GM12891 (cell line): ENCODE data around the gene RRAS2.

Source experiments
- DNase-seq: peaks from one replicate; pipeline ENCODE4 v3.0.0; 2011; ENCODE audit warnings: low spot score; ENCODE audit not compliant: insufficient read length
- FAIRE-seq: peaks from 2 replicates; lab custom pipeline; 2011; peaks lifted over from hg19 to GRCh38; lab: Jason Lieb, UNC
- PAX5 ChIP-seq: IDR thresholded peaks from 2 replicates; pipeline ENCODE4 v1.6.1; 2011; ENCODE audit warnings: low read length, moderate library complexity, mild to moderate bottlenecking; ENCODE audit not compliant: insufficient read depth, severe bottlenecking
- POLR2A ChIP-seq: IDR thresholded peaks from 2 replicates; pipeline ENCODE4 v1.6.1; 2011; ENCODE audit warnings: low read depth, low read length, control low read depth
- POLR2AphosphoS5 ChIP-seq: IDR thresholded peaks from 2 replicates; pipeline ENCODE4 v1.6.1; 2011; ENCODE audit warnings: low read depth, low read length, control low read depth
- POU2F2 ChIP-seq: IDR thresholded peaks from 2 replicates; pipeline ENCODE4 v1.6.1; 2011; ENCODE audit warnings: low read depth, mild to moderate bottlenecking, control low read depth, low read length, moderate library complexity
- SPI1 ChIP-seq: IDR thresholded peaks from 2 replicates; pipeline ENCODE4 v1.6.1; 2011; ENCODE audit warnings: low read depth, low read length, control low read depth
- TAF1 ChIP-seq: IDR thresholded peaks from 2 replicates; pipeline ENCODE4 v1.6.1; 2011; ENCODE audit warnings: low read depth, low read length, control low read depth

Gene RRAS2

DNA sequence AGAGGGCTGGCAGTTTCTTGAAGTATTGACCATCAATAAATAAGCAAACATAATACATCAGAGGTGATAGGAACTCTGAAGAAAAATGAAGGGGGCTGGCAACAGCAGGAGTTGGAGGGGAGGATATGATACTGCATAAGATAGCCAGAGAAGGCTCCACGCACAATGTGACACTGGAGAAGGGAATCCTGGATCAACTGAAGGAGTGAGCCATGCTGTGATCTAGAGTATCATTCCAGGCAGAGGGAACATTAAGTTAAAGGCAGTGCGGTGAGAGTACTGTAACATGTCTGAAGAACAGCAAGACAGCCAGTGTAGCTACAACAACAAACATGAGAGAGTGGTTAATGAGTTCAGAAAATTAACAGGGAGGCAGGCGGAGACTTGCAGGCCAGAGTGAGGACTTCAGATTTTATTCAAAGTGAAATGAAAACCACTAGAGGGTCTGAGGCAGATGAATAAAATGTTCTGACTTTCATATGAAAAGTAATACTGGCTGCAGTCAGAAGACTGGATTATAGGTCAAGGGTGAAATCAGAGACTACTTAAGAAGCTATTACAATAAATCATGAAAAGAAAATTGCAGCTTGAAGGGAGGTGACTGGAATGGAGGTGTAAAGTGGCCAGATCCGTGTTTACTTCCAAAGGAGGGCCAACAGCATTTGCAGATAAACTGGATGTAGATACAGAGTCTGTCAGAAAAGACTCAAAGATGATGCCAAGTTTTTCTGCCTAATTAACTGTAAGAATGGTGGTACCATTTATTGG, 49.4 kb downstream of the RRAS2 start:
- no peak for FAIRE-seq
- TF ChIP-seq SPI1 (no peak), POLR2A (no peak), PAX5 (no peak), TAF1 (no peak), POU2F2 (no peak)
- DNase-seq: no peak

GRCh38 chr11:14308897-14309387, 50.0 kb downstream of the RRAS2 start:
- TF ChIP-seq SPI1 (peak; percentile 88), TAF1 (no peak)
- FAIRE-seq: peak; percentile 5
- DNase-seq: no peak

DNA sequence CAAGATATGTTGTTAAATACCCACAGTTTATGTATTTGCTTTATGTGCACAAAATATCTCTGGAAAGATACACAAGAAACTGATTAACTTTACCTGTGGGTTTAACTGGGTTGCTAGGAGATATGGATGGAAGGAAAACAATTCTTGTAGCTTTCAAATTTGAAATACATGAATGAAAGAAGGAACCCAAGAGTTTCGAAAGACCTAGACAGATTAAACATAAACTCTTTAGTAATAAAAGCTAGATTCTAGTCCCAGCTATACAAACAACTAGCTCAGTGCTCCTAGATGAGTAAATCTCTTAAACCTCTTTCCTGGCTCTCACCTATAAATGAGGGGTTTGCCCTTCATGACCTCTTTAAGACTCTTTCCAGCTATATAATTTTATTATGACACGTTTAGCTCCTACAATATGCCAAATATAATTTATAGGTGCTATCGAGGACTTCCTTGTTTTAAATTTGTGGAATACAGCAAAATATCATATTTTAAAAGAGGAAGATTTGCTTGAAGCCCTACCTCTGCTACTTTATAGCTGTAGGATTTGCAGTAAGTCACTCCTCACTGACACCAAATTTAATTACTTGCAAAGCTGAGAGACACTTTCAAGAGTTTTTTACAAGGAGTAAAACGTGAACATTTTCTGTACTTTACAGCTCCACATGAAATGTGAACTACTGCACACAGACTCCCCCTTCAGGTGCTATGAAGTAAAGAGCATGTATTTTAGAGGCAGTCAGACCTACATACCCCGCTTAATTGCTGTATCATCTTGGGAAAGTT, 50.7 kb downstream of the RRAS2 start:
- DNase-seq (no peak), FAIRE-seq (peak; percentile 26)
- TF ChIP-seq POLR2A (no peak), PAX5 (no peak), POLR2AphosphoS5 (no peak), POU2F2 (no peak), TAF1 (no peak), SPI1 (no peak)

GRCh38 chr11:14306481-14306880, 52.5 kb downstream of the RRAS2 start:
- no peak for TF ChIP-seq TAF1
- TF ChIP-seq POLR2AphosphoS5: no peak
- TF ChIP-seq SPI1: no peak
- TF ChIP-seq POU2F2: no peak
- no peak for TF ChIP-seq POLR2A
- TF ChIP-seq PAX5: no peak
- DNase-seq (no peak), FAIRE-seq (peak; percentile 31)

DNA sequence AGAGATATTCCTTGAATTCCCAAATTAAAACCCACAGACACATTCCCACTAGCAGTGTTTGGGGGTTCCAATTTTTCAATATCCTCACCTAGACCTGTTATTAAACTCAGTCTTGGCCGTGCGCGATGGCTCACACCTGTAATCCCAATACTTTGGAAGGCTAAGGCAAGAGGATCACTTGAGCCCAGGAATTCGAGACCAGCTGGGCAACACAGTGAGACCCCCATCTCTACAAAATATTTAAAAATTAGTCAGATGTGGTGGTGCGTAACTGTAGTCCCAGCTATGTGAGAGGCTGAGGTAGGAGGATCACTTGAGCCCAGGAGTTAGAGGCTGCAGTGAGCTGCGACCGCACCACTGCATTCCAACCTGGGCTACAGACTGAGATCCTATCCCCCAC, 53.3 kb downstream of the RRAS2 start:
- no peak for FAIRE-seq
- DNase-seq: no peak
- no peak for TF ChIP-seq POLR2A
- no peak for TF ChIP-seq POU2F2
- TF ChIP-seq PAX5: no peak
- no peak for TF ChIP-seq TAF1
- no peak for TF ChIP-seq SPI1
- no peak for TF ChIP-seq POLR2AphosphoS5

- TF ChIP-seq POLR2A (no peak), SPI1 (no peak), TAF1 (no peak), POLR2AphosphoS5 (no peak), POU2F2 (no peak), PAX5 (no peak)
- FAIRE-seq (no peak), DNase-seq (no peak)
Measured at GRCh38 chr11:14304601-14305000, 54.4 kb downstream of the RRAS2 start.

DNA sequence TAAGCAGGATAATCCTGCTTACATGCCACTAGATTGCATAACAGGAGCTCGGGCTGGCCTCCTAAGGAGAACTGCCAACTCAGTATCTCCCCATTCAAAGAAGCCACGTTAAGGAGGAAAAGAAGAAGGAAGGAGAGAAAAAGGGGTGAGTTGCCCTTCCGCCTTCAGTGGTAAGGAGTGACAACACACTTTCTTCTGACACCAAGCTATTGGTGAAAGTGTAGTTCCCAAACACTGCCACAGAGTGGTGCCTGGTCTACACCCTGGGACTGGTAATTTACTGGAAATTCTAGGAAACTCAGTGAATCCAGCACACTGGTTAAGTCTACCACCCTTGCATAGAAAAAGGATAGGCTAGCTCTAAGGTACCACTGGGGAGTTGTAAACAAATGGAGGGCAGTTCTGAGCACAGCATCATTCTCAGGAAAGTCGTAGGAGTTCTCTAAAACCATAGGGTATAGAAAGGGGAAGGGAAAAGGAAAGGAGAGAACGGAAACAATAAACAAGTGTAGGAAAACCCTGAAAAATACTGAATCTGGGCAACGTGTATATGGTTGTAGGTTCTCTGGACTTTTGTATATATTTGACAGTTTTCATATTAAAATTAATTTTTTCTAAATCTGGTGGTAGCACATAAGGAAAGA, 58.2 kb downstream of the RRAS2 start:
- no peak for TF ChIP-seq POLR2A
- TF ChIP-seq PAX5: no peak
- TF ChIP-seq SPI1: no peak
- no peak for TF ChIP-seq POLR2AphosphoS5
- TF ChIP-seq TAF1: no peak
- no peak for TF ChIP-seq POU2F2
- peak; percentile 87 for FAIRE-seq
- DNase-seq: no peak

DNA sequence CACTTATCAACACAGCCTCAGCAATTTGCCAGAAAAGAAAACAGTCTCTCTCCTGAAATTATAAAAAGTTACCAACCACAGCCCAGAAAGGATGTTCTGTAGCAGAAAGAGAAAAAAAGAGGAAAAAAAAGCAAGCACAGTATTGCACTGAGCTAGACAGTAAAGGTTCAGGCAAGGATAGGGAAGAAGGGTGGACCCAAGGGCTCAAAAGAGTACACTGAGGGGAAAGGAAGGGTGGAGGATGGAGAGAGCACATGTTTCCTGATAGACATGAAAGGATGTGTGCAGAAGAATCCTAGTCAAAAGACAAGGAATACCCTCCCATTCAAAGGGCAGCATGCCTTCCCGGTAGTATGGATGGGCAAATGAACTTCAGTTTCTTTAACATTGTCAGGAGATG, 59.1 kb downstream of the RRAS2 start:
- no peak for TF ChIP-seq POLR2A
- no peak for TF ChIP-seq TAF1
- TF ChIP-seq PAX5: no peak
- FAIRE-seq: no peak
- DNase-seq: no peak

- no peak for TF ChIP-seq PAX5
- TF ChIP-seq TAF1: no peak
- no peak for TF ChIP-seq POU2F2
- TF ChIP-seq POLR2A: no peak
- no peak for TF ChIP-seq SPI1
- TF ChIP-seq POLR2AphosphoS5: no peak
- no peak for FAIRE-seq
- DNase-seq: no peak
Measured at GRCh38 chr11:14290422-14290821, 68.6 kb downstream of the RRAS2 start.
